Mucosa of rectum (tissue), 2 donors: ENCODE measurements around the gene NXPE4.

ENCODE experiments used
- H3K27ac ChIP-seq, 2 donors: one replicate each; pipeline ENCODE4 v1.7.0; 2013; ENCODE audit warnings: inconsistent platforms in 2 of 2, low read depth in 2 of 2, low read length in 2 of 2
- H3K27me3 ChIP-seq, 2 donors: one replicate each; pipeline ENCODE4 v1.7.0; 2013; ENCODE audit warnings: low read length in 2 of 2; ENCODE audit not compliant: control insufficient read depth in 2 of 2, insufficient read depth in 2 of 2
- H3K36me3 ChIP-seq, 2 donors: one replicate each; pipeline ENCODE4 v1.7.0; 2013; ENCODE audit warnings: low read length in 2 of 2; ENCODE audit not compliant: control insufficient read depth in 2 of 2, insufficient read depth in 2 of 2
- H3K4me1 ChIP-seq, 2 donors: one replicate each; pipeline ENCODE4 v1.7.0; 2013; ENCODE audit warnings: low read length in 2 of 2, mild to moderate bottlenecking in 1 of 2; ENCODE audit not compliant: control insufficient read depth in 2 of 2, insufficient read depth in 2 of 2
- H3K4me3 ChIP-seq, 2 donors: one replicate each; pipeline ENCODE4 v1.7.0; 2013; ENCODE audit warnings: low read length in 2 of 2
- H3K9ac ChIP-seq, 2 donors: one replicate each; pipeline ENCODE4 v1.7.0; 2013; ENCODE audit warnings: low read length in 2 of 2, low read depth in 1 of 2, mild to moderate bottlenecking in 1 of 2
- H3K9me3 ChIP-seq, 2 donors: one replicate each; pipeline ENCODE4 v1.7.0; 2013; ENCODE audit warnings: low read length in 2 of 2; ENCODE audit not compliant: control insufficient read depth in 2 of 2
- donor health status: healthy.
- donor health status: Normal muscosa, but diverticular disease.

The NXPE4 gene

DNA sequence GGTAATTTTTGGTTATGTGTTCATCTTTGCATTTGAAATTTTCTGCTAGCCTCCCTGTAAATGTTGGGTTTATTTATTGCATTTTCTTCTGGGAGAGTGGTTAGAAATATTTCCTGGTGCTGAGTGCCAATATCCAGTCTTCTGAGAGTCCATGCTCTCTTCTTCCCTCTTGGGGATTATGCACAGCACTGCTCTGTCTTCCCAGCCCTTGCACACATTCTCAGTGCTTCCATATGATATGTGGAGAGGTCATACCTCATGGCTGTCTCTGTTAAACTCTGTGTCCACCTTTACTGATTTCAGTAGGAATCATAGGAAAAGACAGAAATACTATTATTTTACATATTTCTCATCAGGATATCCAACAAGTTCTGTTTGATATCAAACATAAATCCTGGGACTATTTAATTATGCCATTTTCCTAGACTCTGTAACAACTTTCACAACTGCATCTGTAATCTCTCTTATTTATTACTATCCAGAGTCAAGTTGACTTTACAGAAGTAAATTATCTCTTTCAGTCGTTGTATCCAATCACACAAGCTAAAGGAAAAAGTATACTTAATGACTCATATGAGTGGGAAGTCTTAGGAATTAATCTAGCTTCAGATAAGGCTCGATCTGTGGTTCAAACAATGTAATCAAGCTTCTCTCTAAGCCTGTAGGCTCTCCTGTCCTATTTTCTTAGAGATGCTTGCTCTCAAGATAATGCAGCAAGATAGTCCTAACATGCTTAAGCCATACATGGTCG lies 33.2 kb downstream of the NXPE4 start:
- Histone ChIP-seq H3K4me1 (peaks cover 0 to 12% of the 10 kb centered on the region in 2 donors), H3K36me3 (no peaks in the 10 kb centered on the region), H3K27ac (peak overlapping the region in 1 of 2 donors; percentile 45), H3K9ac (no peak overlapping the region), H3K9me3 (no peaks in the 10 kb centered on the region), H3K27me3 (no peaks in the 10 kb centered on the region), H3K4me3 (no peak overlapping the region)

GRCh38 chr11:114559425-114560310 lies 35.9 kb downstream of the NXPE4 start, which contains the start of gene NXPE1:
NXPE1 (minus strand) TSS chr11:114559881; CDS start chr11:114551201, 8,680 bp downstream.
- Histone ChIP-seq H3K9ac (peak within 1 kb of the TSS; percentile 53 to 76), H3K27me3 (no peaks in the 10 kb centered on the region), H3K27ac (peak within 1 kb of the TSS; percentile 74 to 92)

DNA sequence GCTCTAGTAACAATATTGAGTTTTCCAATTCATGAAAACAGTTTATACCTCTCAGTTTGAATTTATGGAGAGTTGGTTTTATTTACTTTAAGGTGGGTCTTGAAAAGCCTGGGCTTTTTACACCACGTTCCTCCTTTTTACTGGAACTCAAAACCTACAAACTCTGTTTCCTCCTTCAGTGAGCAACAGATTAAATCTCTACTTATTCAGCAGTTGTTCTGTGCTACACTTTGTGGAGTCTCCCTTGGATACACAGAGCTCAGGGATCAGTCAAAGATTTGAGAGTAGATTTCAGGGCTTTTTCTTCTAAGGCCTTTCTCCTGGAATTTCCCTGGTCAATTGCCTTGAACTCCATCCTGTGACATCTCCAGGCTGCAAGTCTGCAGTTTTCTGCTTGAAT lies 39.5 kb downstream of the NXPE4 start:
- H3K9me3 ChIP-seq, result no peaks in the 10 kb centered on the region
- peak overlapping the region; percentile 64 to 80 for H3K4me3 ChIP-seq
- peaks cover 0 to 8% of the 10 kb centered on the region in 2 donors for H3K4me1 ChIP-seq
- H3K9ac ChIP-seq, result peak overlapping the region; percentile 42 to 57
- no peaks in the 10 kb centered on the region for H3K27me3 ChIP-seq
- H3K36me3 ChIP-seq, result peaks cover 0 to 15% of the 10 kb centered on the region in 2 donors
- peak overlapping the region; percentile 64 to 78 for H3K27ac ChIP-seq

More at GRCh38 chr11:114559425-114560310, 35.9 kb downstream of the NXPE4 start, which contains the start of gene NXPE1:
- Histone ChIP-seq H3K9me3 (no peaks in the 10 kb centered on the region), H3K4me3 (peak within 1 kb of the TSS; percentile 71 to 80), H3K4me1 (peaks cover 0 to 18% of the 10 kb centered on the region in 2 donors), H3K36me3 (no peaks in the 10 kb centered on the region)

DNA sequence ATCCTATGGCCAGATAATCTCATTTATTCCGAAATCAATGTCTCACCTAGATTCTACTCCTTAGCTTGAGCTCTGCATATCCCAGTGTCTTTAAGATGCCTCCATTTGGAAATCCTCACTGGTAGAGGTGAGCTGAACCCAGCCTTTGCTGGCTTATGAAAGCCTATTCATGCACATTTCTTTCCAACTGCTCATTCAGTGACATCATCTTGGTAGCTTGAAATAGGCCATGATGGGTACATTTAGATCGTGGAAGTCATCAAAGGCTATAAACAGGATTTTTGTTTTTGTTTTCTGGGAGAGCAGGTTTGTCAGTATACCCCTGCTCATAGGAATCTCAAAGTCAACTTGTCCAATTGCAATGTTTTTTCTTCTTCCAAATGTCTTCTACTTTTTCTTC lies 41.9 kb downstream of the NXPE4 start:
- no peaks in the 10 kb centered on the region for H3K27me3 ChIP-seq
- no peaks in the 10 kb centered on the region for H3K9me3 ChIP-seq
- H3K36me3 ChIP-seq, result peaks cover 6 to 19% of the 10 kb centered on the region in 2 donors
- no peak overlapping the region for H3K27ac ChIP-seq
- H3K9ac ChIP-seq, result no peak overlapping the region
- H3K4me1 ChIP-seq, result peaks cover 0 to 6% of the 10 kb centered on the region in 2 donors
- no peak overlapping the region for H3K4me3 ChIP-seq

- H3K36me3 ChIP-seq, result peaks cover 17 to 41% of the 10 kb centered on the region in 2 donors
- no peak overlapping the region for H3K27ac ChIP-seq
- no peaks in the 10 kb centered on the region for H3K27me3 ChIP-seq
- H3K4me3 ChIP-seq, result no peak overlapping the region
- no peak overlapping the region for H3K9ac ChIP-seq
- H3K4me1 ChIP-seq, result peaks cover 0 to under 1% of the 10 kb centered on the region in 2 donors
- H3K9me3 ChIP-seq, result no peaks in the 10 kb centered on the region
These were observed 44.5 kb downstream of the NXPE4 start for GRCh38 chr11:114551060-114551459.

GRCh38 chr11:114525682-114526081 lies 69.9 kb downstream of the NXPE4 start:
- H3K4me3 ChIP-seq, result no peak overlapping the region
- H3K36me3 ChIP-seq, result peaks cover 46 to 51% of the 10 kb centered on the region in 2 donors
- H3K27me3 ChIP-seq, result no peaks in the 10 kb centered on the region
- H3K9me3 ChIP-seq, result peaks cover 0 to 5% of the 10 kb centered on the region in 2 donors
- peak overlapping the region in 1 of 2 donors; percentile 24 for H3K27ac ChIP-seq
- peaks cover 0 to 9% of the 10 kb centered on the region in 2 donors for H3K4me1 ChIP-seq
- no peak overlapping the region for H3K9ac ChIP-seq

DNA sequence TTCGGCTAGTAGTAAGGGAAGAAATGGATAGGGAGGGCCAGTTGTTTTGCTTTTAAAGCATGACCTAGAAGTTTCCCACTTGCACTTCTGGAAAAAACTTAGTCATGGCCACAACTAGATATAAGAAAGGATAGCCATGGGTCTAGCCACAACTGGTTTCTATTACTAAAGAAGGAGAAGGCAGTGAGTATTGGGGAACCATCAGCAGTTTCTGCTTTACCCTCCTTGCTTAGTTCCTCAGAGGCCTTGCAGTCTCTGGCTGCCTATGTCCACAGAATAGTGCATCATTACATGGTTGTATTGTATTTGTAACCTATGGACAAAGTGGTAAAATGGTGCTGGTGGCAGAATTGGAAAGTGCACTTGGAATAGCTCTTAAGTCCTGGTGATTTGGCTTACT lies 71.5 kb downstream of the NXPE4 start:
- Histone ChIP-seq H3K27ac (peak overlapping the region; percentile 4 to 51), H3K27me3 (no peaks in the 10 kb centered on the region), H3K36me3 (peaks cover 31 to 39% of the 10 kb centered on the region in 2 donors), H3K4me3 (no peak overlapping the region), H3K9ac (no peak overlapping the region), H3K4me1 (peaks cover 0 to 9% of the 10 kb centered on the region in 2 donors), H3K9me3 (peaks cover 0 to 5% of the 10 kb centered on the region in 2 donors)

DNA sequence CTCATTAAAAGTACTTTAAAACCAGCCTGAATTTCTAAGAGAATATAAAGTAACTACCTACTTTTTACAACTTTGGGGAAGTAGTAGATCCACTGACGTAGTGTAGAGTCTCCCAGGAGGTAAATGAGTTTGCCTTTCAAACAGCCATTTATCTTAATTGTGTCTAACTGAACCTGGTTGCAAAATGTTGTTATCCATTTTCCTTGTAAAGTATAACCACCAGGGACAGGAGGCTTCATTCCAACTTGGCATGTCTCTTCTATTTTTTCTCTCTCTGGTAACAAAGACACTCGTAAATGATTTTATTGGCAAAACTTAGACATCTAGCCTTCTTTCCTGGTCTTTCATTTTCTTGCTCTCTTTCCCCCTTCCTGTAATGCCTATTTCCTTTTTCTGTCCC lies 72.8 kb downstream of the NXPE4 start:
- Histone ChIP-seq H3K9ac (no peak overlapping the region), H3K27ac (peak overlapping the region; percentile 65 to 72), H3K4me3 (no peak overlapping the region), H3K36me3 (peaks cover 20 to 29% of the 10 kb centered on the region in 2 donors), H3K9me3 (peaks cover 0 to 5% of the 10 kb centered on the region in 2 donors), H3K4me1 (peaks cover 0 to 9% of the 10 kb centered on the region in 2 donors), H3K27me3 (no peaks in the 10 kb centered on the region)
